ENCODE results near the gene OSTC.

Gene OSTC

GRCh38 chr4:108716340-108716739 lies 65.9 kb downstream of the OSTC start:
- no peak for DNase-seq (ENCODE audit: low read depth, low spot score)

GRCh38 chr4:108717386-108717785 lies 67.0 kb downstream of the OSTC start:
- no peak for DNase-seq (ENCODE audit: low read depth, low spot score)

Measured in astrocyte of the hippocampus (primary cell).